ENCODE results near the gene CCDC88A. TPM values are rescaled to one million over a fixed set of nuclear protein-coding genes. Genes with fewer than 3 reads are reported as not detected.
A peak's percentile ranks its signal among the peaks of the same experiment; 100 is the strongest.

The CCDC88A gene
- total and polyA plus RNA-seq, 2 donors (not counting 1 experiment from before 2014, with no cell fraction given): 2.7 to 26.0 TPM

DNA sequence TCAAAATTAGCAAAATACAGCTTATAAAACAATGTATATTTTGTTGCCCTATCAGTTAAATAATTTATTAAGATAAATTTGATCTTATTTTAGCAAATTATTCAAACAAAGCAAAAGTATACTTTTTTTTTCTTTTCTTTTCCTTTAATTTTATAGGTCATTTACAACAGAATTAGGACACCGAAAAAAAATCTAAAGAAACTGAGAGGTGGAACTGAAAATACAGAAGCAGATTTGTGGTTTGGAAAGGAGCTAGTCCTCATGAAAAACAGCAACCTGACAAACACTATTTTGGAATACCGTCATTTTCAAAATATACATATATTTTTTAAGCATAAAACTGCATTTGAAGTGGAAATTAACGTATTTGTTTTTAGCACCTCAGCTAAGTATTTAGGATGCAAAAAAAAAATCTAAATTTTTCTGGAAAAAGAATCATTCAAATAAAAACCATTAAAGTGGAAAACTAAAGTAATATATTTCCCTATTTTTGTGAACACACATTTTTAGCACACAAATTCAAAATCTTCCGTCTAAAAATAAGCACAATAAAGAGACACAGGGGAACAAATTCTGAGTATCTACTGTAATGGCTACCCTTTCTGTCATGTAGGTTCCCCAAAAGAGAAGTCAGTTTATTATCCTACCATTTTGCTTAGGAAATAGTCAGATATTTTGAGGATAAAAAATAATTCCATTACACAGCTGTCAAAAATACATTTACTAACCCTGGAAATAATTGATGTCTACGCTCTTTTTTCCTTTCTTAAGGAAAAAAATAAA lies 2.7 kb downstream of the CCDC88A start:
- Mint-ChIP-seq H3K27ac (no peak overlapping the region), H3K27me3 (no peaks in the 10 kb centered on the region), H3K4me3 (no peak overlapping the region), H3K9me3 (ENCODE audit: insufficient read depth) (no peaks in the 10 kb centered on the region), H3K4me1 (peaks cover 38% of the 10 kb centered on the region)
- WGBS (ENCODE audit: insufficient coverage): no CpG with 5 or more reads among the region's 5 CpGs
- no peak overlapping the region for H3K9ac ChIP-seq (ENCODE audit: low read length)
- H4K20me1 ChIP-seq (ENCODE audit: control insufficient read depth, insufficient read depth, low read length, poor library complexity, severe bottlenecking): no peaks in the 10 kb centered on the region
- peaks cover 20 to 25% of the 10 kb centered on the region in 2 donors for H3K4me1 ChIP-seq (ENCODE audit: control insufficient read depth in 2 of 2, insufficient read depth in 2 of 2, low read length in 2 of 2)
- H3K79me2 ChIP-seq (ENCODE audit: control insufficient read depth, insufficient read depth, low read length): no peaks in the 10 kb centered on the region
- no peak overlapping the region for H3K4me3 ChIP-seq (ENCODE audit: control extremely low read depth in 1 of 5, extremely low read depth in 1 of 5, insufficient read depth in 1 of 5, low read depth in 2 of 5, low read length in 4 of 5)
- no peak overlapping the region for H2AFZ ChIP-seq (ENCODE audit: insufficient read depth, low read depth, low read length, poor library complexity, severe bottlenecking)
- intact Hi-C loops (cut with micrococcal nuclease): loop anchor here (5.0 kb wide), 4 partner anchors 185 to 1650 kb away; partner anchors contain the start of genes CHAC2, CLHC1, PPP4R3B and RPS27A
- ChIA-PET POLR2A (no interaction called here), CTCF (no interaction called here)
- no peaks in the 10 kb centered on the region for H3K9me3 ChIP-seq (ENCODE audit: control extremely low read depth in 1 of 3, control insufficient read depth in 2 of 3, insufficient read depth in 1 of 3, low read length in 2 of 3)
- TF ChIP-seq, protein P1, sequence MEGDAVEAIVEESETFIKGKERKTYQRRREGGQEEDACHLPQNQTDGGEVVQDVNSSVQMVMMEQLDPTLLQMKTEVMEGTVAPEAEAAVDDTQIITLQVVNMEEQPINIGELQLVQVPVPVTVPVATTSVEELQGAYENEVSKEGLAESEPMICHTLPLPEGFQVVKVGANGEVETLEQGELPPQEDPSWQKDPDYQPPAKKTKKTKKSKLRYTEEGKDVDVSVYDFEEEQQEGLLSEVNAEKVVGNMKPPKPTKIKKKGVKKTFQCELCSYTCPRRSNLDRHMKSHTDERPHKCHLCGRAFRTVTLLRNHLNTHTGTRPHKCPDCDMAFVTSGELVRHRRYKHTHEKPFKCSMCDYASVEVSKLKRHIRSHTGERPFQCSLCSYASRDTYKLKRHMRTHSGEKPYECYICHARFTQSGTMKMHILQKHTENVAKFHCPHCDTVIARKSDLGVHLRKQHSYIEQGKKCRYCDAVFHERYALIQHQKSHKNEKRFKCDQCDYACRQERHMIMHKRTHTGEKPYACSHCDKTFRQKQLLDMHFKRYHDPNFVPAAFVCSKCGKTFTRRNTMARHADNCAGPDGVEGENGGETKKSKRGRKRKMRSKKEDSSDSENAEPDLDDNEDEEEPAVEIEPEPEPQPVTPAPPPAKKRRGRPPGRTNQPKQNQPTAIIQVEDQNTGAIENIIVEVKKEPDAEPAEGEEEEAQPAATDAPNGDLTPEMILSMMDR (IDR thresholded peaks at IDR 0.05): no peak
- no peak for TF ChIP-seq EZH2 (IDR thresholded peaks at IDR 0.05; ENCODE audit: borderline replicate concordance, insufficient read depth, low read depth, low read length, poor library complexity, severe bottlenecking)
- ATAC-seq (ENCODE audit: low read depth) (no peak), DNase-seq (peak; percentile 14)
- no peaks in the 10 kb centered on the region for H3K27me3 ChIP-seq (replicated peaks in 1 of 4; ENCODE audit: control extremely low read depth in 1 of 4, control insufficient read depth in 3 of 4, insufficient read depth in 4 of 4, low read length in 3 of 4)
- H3K4me2 ChIP-seq (replicated peaks; ENCODE audit: low read depth, low read length, poor library complexity, severe bottlenecking): no peak overlapping the region
- H3K27ac ChIP-seq (ENCODE audit: low read length in 2 of 2): peak overlapping the region in 1 of 2 donors; percentile 46
- no peaks in the 10 kb centered on the region for H3K36me3 ChIP-seq (replicated peaks in 1 of 2; ENCODE audit: control extremely low read depth in 1 of 2, control insufficient read depth in 1 of 2, extremely low read depth in 1 of 2, insufficient read depth in 2 of 2, low read length in 1 of 2)

- no peaks in the 10 kb centered on the region for H3K27me3 Mint-ChIP-seq
- H3K4me1 Mint-ChIP-seq: peaks cover 27% of the 10 kb centered on the region
- ChIA-PET CTCF (no interaction called here), POLR2A (no interaction called here)
- no peaks in the 10 kb centered on the region for H3K9me3 Mint-ChIP-seq (ENCODE audit: insufficient read depth)
- Histone ChIP-seq H3K79me2 (ENCODE audit: control insufficient read depth, insufficient read depth, low read length) (no peaks in the 10 kb centered on the region), H3K27ac (ENCODE audit: low read length in 2 of 2) (peak overlapping the region in 1 of 2 donors; percentile 71), H3K27me3 (replicated peaks in 1 of 4; ENCODE audit: control extremely low read depth in 1 of 4, control insufficient read depth in 3 of 4, insufficient read depth in 4 of 4, low read length in 3 of 4) (no peaks in the 10 kb centered on the region), H3K4me1 (ENCODE audit: control insufficient read depth in 2 of 2, insufficient read depth in 2 of 2, low read length in 2 of 2) (peaks cover 8 to 16% of the 10 kb centered on the region in 2 donors), H2AFZ (ENCODE audit: insufficient read depth, low read depth, low read length, poor library complexity, severe bottlenecking) (peak overlapping the region; percentile 34), H3K9ac (ENCODE audit: low read length) (no peak overlapping the region), H3K4me3 (ENCODE audit: control extremely low read depth in 1 of 5, extremely low read depth in 1 of 5, insufficient read depth in 1 of 5, low read depth in 2 of 5, low read length in 4 of 5) (no peak overlapping the region), H4K20me1 (ENCODE audit: control insufficient read depth, insufficient read depth, low read length, poor library complexity, severe bottlenecking) (no peaks in the 10 kb centered on the region), H3K9me3 (ENCODE audit: control extremely low read depth in 1 of 3, control insufficient read depth in 2 of 3, insufficient read depth in 1 of 3, low read length in 2 of 3) (no peaks in the 10 kb centered on the region), H3K36me3 (replicated peaks in 1 of 2; ENCODE audit: control extremely low read depth in 1 of 2, control insufficient read depth in 1 of 2, extremely low read depth in 1 of 2, insufficient read depth in 2 of 2, low read length in 1 of 2) (no peaks in the 10 kb centered on the region), H3K4me2 (replicated peaks; ENCODE audit: low read depth, low read length, poor library complexity, severe bottlenecking) (no peak overlapping the region)
- TF ChIP-seq EZH2 (IDR thresholded peaks at IDR 0.05; ENCODE audit: borderline replicate concordance, insufficient read depth, low read depth, low read length, poor library complexity, severe bottlenecking): no peak
- TF ChIP-seq, protein P1 (IDR thresholded peaks at IDR 0.05): no peak
- peak overlapping the region; percentile 22 for H3K27ac Mint-ChIP-seq
- 96% methylated on average over 2 of the region's 2 CpGs for WGBS (ENCODE audit: insufficient coverage)
- ATAC-seq (ENCODE audit: low read depth) (no peak), DNase-seq (no peak)
- H3K4me3 Mint-ChIP-seq: no peak overlapping the region
- intact Hi-C loops (cut with micrococcal nuclease): loop anchor here (5.0 kb wide), 4 partner anchors 183 to 1648 kb away; partner anchors contain the start of genes CHAC2, CLHC1, PPP4R3B and RPS27A
Observed at GRCh38 chr2:55415300-55415699, 4.4 kb downstream of the CCDC88A start.

Data from B cell (primary cell).